Endothelial cell (in vitro differentiated cells): Measurements from ENCODE around the gene RBM43. TPM values are rescaled to one million over a fixed set of nuclear protein-coding genes. Genes with fewer than 3 reads are reported as not detected.

Experiments
- DNase-seq: peaks from one replicate; pipeline ENCODE4 v3.0.0; 2021; ENCODE audit warnings: low spot score
- H3K27ac Mint-ChIP-seq: one replicate; pipeline ENCODE4 v1.8.0; 2021; ENCODE audit warnings: mixed read lengths, inconsistent platforms; ENCODE audit not compliant: unreplicated experiment
- H3K27me3 Mint-ChIP-seq: one replicate; pipeline ENCODE4 v1.8.0; 2021; ENCODE audit warnings: mild to moderate bottlenecking, moderate library complexity, mixed read lengths, inconsistent platforms; ENCODE audit not compliant: unreplicated experiment
- H3K36me3 Mint-ChIP-seq: one replicate; pipeline ENCODE4 v1.8.0; 2021; ENCODE audit warnings: mild to moderate bottlenecking, low read depth, mixed read lengths, inconsistent platforms; ENCODE audit not compliant: unreplicated experiment
- H3K4me1 Mint-ChIP-seq: one replicate; pipeline ENCODE4 v1.8.0; 2021; ENCODE audit warnings: mild to moderate bottlenecking, mixed read lengths, inconsistent platforms; ENCODE audit not compliant: unreplicated experiment
- H3K4me3 Mint-ChIP-seq: one replicate; pipeline ENCODE4 v1.8.0; 2021; ENCODE audit warnings: mild to moderate bottlenecking, mixed read lengths, inconsistent platforms; ENCODE audit not compliant: unreplicated experiment
- H3K9me3 Mint-ChIP-seq: one replicate; pipeline ENCODE4 v1.8.0; 2021; ENCODE audit warnings: mixed read lengths, inconsistent platforms; ENCODE audit not compliant: unreplicated experiment
- CTCF ChIP-seq: fragments of 200-600 bp; sonication (generic); IDR thresholded peaks from one replicate; pipeline ENCODE4 v1.5.0; 2021; ENCODE audit warnings: antibody characterized with exemption; ENCODE audit not compliant: unreplicated experiment
- total RNA-seq: library from RNA; stranded (reverse); fragmentation: NEBNext Ultra II Directional; extraction: Animal tissue kit (Norgen Biotek cat#: 25700); gene quantifications from one replicate; pipeline ENCODE4 v1.2.1, GENCODE V29; 2021; ENCODE audit not compliant: unreplicated experiment

The RBM43 gene
- total RNA-seq, 1 donor from 2014 or later, result 5.7 TPM

GRCh38 chr2:151269798-151270568 is 8.3 kb upstream of the RBM43 start:
- Mint-ChIP-seq H3K4me3 (no peak overlapping the region), H3K36me3 (peaks cover 4% of the 10 kb centered on the region), H3K27me3 (no peaks in the 10 kb centered on the region), H3K27ac (no peak overlapping the region), H3K9me3 (no peaks in the 10 kb centered on the region), H3K4me1 (no peaks in the 10 kb centered on the region)
- DNase-seq, result no peak
- no peak for TF ChIP-seq CTCF

- no peaks in the 10 kb centered on the region for H3K4me1 Mint-ChIP-seq
- no peak overlapping the region for H3K4me3 Mint-ChIP-seq
- H3K36me3 Mint-ChIP-seq, result no peaks in the 10 kb centered on the region
- no peak for TF ChIP-seq CTCF
- no peaks in the 10 kb centered on the region for H3K9me3 Mint-ChIP-seq
- no peak for DNase-seq
- no peak overlapping the region for H3K27ac Mint-ChIP-seq
- H3K27me3 Mint-ChIP-seq, result no peaks in the 10 kb centered on the region
Measured at GRCh38 chr2:151268085-151268484, 6.4 kb upstream of the RBM43 start.

- H3K27me3 Mint-ChIP-seq, result no peaks in the 10 kb centered on the region
- no peak overlapping the region for H3K4me3 Mint-ChIP-seq
Measured at GRCh38 chr2:151267537-151267936, 5.9 kb upstream of the RBM43 start.

GRCh38 chr2:151265991-151266390 is 4.3 kb upstream of the RBM43 start:
- Mint-ChIP-seq H3K4me3 (no peak overlapping the region), H3K4me1 (peaks cover 12% of the 10 kb centered on the region), H3K9me3 (no peaks in the 10 kb centered on the region), H3K27ac (no peak overlapping the region), H3K27me3 (peaks cover 2% of the 10 kb centered on the region), H3K36me3 (no peaks in the 10 kb centered on the region)
- no peak for DNase-seq
- no peak for TF ChIP-seq CTCF

More at GRCh38 chr2:151267537-151267936, 5.9 kb upstream of the RBM43 start:
- Mint-ChIP-seq H3K9me3 (no peaks in the 10 kb centered on the region), H3K4me1 (peaks cover 4% of the 10 kb centered on the region), H3K27ac (no peak overlapping the region), H3K36me3 (no peaks in the 10 kb centered on the region)
- no peak for DNase-seq
- no peak for TF ChIP-seq CTCF

- H3K36me3 Mint-ChIP-seq, result no peaks in the 10 kb centered on the region
- H3K27me3 Mint-ChIP-seq, result peaks cover 2% of the 10 kb centered on the region
- peaks cover 16% of the 10 kb centered on the region for H3K4me1 Mint-ChIP-seq
- H3K4me3 Mint-ChIP-seq, result no peak overlapping the region
- no peak overlapping the region for H3K27ac Mint-ChIP-seq
- no peak for DNase-seq
- H3K9me3 Mint-ChIP-seq, result no peaks in the 10 kb centered on the region
- no peak for TF ChIP-seq CTCF
Measured at GRCh38 chr2:151264157-151264825, 2.6 kb upstream of the RBM43 start.
